ENCODE data around the gene MKNK1. TPM values are rescaled to one million over a fixed set of nuclear protein-coding genes. Genes with fewer than 3 reads are reported as not detected.

Gene MKNK1
- total and polyA plus RNA-seq, 2 donors, result 20.1 to 62.2 TPM

DNA sequence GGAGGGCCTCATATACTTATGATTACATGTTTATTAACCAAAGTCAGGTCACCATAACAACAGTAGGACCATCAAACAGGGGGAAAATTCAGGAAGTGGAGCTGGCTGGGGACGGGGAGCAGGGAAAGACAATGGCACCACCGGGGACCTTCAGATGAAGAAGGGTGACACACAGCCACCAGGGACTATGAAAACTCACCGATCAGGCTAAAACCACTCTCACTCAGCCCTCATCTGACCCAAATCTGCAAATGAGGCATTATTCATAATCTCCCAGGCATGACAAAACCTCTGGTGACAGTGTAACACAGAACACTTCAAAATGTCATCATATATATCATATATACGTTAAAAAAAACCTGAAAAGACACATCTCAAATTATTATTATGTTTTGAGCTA is 11.2 kb downstream of the MKNK1 start:
- 96% methylated on average over 4 of the region's 4 CpGs for WGBS
- no peak overlapping the region for H3K4me3 ChIP-seq (ENCODE audit: low read length in 2 of 2)

DNA sequence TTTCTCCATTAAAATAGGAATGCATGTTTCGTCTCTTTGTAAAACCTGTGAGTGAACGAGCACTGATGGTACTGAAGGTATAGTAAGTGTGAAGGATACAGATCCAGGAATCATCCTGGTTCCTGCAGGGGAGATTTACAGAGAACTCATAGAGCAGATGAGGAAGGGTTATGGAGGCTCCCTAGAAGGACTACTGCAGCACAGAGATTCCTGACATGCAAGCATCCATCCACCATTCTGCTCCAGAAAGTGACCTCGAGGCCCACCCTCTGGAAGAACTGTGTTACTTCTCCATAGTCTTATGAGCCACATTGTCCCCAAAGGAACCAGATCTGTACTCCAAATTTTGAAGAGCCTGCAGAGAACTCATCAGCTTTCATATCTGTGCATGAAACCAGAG is 14.5 kb downstream of the MKNK1 start:
- Histone ChIP-seq H3K27me3 (ENCODE audit: control insufficient read depth in 2 of 2, insufficient read depth in 1 of 2, low read length in 1 of 2) (no peaks in the 10 kb centered on the region), H3K27ac (ENCODE audit: low read depth in 1 of 2, low read length in 1 of 2) (no peak overlapping the region), H3K9me3 (ENCODE audit: control insufficient read depth in 2 of 2, insufficient read depth in 1 of 2, low read length in 1 of 2) (peaks cover 0 to 2% of the 10 kb centered on the region in 2 donors), H3K36me3 (ENCODE audit: control insufficient read depth in 2 of 2, insufficient read depth in 2 of 2, low read length in 1 of 2) (peaks cover 49 to 70% of the 10 kb centered on the region in 2 donors), H3K4me3 (ENCODE audit: low read length in 2 of 2) (no peak overlapping the region), H3K4me1 (ENCODE audit: control insufficient read depth in 2 of 2, insufficient read depth in 2 of 2, low read length in 2 of 2) (peaks cover 0 to under 1% of the 10 kb centered on the region in 2 donors)
- no peak for DNase-seq (ENCODE audit: low read depth in 6 of 9, low spot score in 9 of 9)
- 98% methylated on average over 3 of the region's 3 CpGs for WGBS

More for the DNA sequence above, 11.2 kb downstream of the MKNK1 start:
- H3K4me1 ChIP-seq (ENCODE audit: control insufficient read depth in 2 of 2, insufficient read depth in 2 of 2, low read length in 2 of 2), result peaks cover 12 to 28% of the 10 kb centered on the region in 2 donors
- peaks cover 48 to 53% of the 10 kb centered on the region in 2 donors for H3K36me3 ChIP-seq (ENCODE audit: control insufficient read depth in 2 of 2, insufficient read depth in 2 of 2, low read length in 1 of 2)
- DNase-seq (ENCODE audit: low read depth in 6 of 9, low spot score in 9 of 9), result no peak
- peaks cover 0 to 2% of the 10 kb centered on the region in 2 donors for H3K9me3 ChIP-seq (ENCODE audit: control insufficient read depth in 2 of 2, insufficient read depth in 1 of 2, low read length in 1 of 2)
- H3K27me3 ChIP-seq (ENCODE audit: control insufficient read depth in 2 of 2, insufficient read depth in 1 of 2, low read length in 1 of 2), result no peaks in the 10 kb centered on the region
- H3K27ac ChIP-seq (ENCODE audit: low read depth in 1 of 2, low read length in 1 of 2), result no peak overlapping the region

DNA sequence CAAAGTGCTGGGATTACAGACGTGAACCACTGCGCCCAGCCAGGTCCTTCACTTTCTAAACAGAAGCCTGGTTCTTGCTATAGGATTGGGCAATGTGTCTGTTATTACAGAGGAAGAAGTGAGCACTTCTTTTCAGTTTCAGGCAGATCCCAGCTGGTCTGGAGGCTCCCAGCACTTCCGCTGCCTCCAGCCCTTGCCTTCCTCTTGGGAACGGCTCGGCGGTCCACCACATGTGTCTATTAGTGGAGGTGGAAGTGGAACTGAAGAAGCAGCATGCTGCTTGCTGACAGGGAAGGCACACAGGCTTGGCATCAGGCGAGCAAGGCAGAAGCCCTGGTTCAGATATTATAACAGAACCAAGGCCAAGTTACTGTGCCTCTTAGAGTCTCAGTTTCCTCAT is 17.0 kb downstream of the MKNK1 start:
- WGBS, result 96% methylated on average over 7 of the region's 7 CpGs
- H3K27me3 ChIP-seq (ENCODE audit: control insufficient read depth in 2 of 2, insufficient read depth in 1 of 2, low read length in 1 of 2), result no peaks in the 10 kb centered on the region
- peaks cover 54 to 73% of the 10 kb centered on the region in 2 donors for H3K36me3 ChIP-seq (ENCODE audit: control insufficient read depth in 2 of 2, insufficient read depth in 2 of 2, low read length in 1 of 2)
- peaks cover 0 to 2% of the 10 kb centered on the region in 2 donors for H3K9me3 ChIP-seq (ENCODE audit: control insufficient read depth in 2 of 2, insufficient read depth in 1 of 2, low read length in 1 of 2)
- H3K27ac ChIP-seq (ENCODE audit: low read depth in 1 of 2, low read length in 1 of 2), result no peak overlapping the region
- no peaks in the 10 kb centered on the region for H3K4me1 ChIP-seq (ENCODE audit: control insufficient read depth in 2 of 2, insufficient read depth in 2 of 2, low read length in 2 of 2)
- DNase-seq (ENCODE audit: low read depth in 6 of 9, low spot score in 9 of 9), result no peak
- H3K4me3 ChIP-seq (ENCODE audit: low read length in 2 of 2), result no peak overlapping the region

DNA sequence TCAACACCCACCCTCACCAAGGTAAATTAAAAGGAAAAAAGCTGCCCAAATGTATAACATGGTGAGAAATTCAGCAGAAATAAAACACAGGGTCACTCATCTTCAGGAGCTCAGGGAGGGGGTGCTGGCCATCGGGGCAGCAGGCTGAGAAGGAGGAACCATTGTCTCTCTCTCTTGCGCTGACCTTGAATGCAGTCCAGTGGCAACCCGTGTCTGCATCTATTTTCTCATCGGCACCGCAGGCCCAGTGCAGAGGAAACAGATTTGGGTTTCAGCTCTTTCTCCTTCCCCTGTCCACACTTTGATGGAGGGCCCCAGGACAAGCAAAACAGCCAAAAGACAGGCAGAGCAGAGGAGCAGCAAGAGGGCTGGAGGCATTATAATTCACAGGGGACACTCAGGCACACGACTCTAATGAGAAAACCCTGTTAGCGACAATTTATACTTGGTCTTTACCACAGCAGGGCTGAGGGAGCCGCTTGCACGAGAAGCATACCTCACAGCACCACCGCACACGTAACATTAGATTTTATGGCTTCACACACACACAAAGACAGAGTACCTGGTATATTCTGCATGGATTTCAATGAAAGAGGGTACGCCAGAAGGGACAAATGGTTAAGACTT is 18.6 kb downstream of the MKNK1 start:
- Histone ChIP-seq H3K27me3 (ENCODE audit: control insufficient read depth in 2 of 2, insufficient read depth in 1 of 2, low read length in 1 of 2) (no peaks in the 10 kb centered on the region), H3K4me3 (ENCODE audit: low read length in 2 of 2) (no peak overlapping the region), H3K4me1 (ENCODE audit: control insufficient read depth in 2 of 2, insufficient read depth in 2 of 2, low read length in 2 of 2) (peaks cover 0 to 1% of the 10 kb centered on the region in 2 donors), H3K36me3 (ENCODE audit: control insufficient read depth in 2 of 2, insufficient read depth in 2 of 2, low read length in 1 of 2) (peaks cover 47 to 57% of the 10 kb centered on the region in 2 donors), H3K27ac (ENCODE audit: low read depth in 1 of 2, low read length in 1 of 2) (no peak overlapping the region), H3K9me3 (ENCODE audit: control insufficient read depth in 2 of 2, insufficient read depth in 1 of 2, low read length in 1 of 2) (peaks cover 0 to 2% of the 10 kb centered on the region in 2 donors)
- WGBS, result 95% methylated on average over 12 of the region's 12 CpGs
- DNase-seq (ENCODE audit: low read depth in 6 of 9, low spot score in 9 of 9), result no peak

DNA sequence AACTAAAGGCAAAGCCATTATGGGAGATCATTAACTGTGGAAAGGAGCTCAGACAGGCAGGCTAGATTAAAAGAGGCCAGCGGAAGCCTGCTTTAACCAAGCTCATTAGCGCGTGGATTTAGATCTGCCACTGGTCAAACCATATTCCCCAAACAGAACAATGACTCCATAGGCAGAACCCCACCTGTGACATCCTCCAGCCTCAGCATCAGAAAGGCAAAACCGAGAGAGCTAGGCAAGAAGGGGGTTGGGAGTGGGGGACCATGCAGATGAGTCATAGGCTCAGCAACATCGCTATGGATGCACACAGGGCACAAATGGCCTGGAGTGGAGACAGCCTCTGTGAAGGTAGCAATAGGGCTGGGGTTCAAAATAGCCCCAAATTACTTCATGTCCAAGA is 20.6 kb downstream of the MKNK1 start:
- WGBS, result 98% methylated on average over 5 of the region's 5 CpGs
- H3K36me3 ChIP-seq (ENCODE audit: control insufficient read depth in 2 of 2, insufficient read depth in 2 of 2, low read length in 1 of 2), result peaks cover 51% of the 10 kb centered on the region in 2 donors

DNA sequence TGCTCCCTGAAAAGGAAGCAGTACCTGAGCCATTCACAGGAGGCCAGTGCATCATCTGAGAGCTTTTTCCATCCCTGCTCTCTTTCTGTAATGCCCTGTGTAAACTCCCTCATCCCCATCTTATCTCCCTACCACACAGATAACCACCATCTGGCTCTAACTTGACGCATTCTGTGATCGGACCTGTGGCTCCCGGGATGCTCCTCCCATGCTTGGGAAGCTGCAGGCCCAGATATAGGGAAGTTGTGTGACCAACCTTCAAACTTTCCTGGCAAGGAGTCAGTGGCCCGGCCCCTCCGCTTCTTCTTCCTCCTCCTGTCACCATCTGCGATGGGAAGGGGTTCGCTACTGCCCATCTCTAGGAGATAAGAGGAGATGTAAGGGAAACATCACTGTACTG is 21.1 kb downstream of the MKNK1 start:
- 96% methylated on average over 7 of the region's 7 CpGs for WGBS
- H3K4me3 ChIP-seq (ENCODE audit: low read length in 2 of 2), result no peak overlapping the region
- H3K36me3 ChIP-seq (ENCODE audit: control insufficient read depth in 2 of 2, insufficient read depth in 2 of 2, low read length in 1 of 2), result peaks cover 53 to 55% of the 10 kb centered on the region in 2 donors
- no peaks in the 10 kb centered on the region for H3K9me3 ChIP-seq (ENCODE audit: control insufficient read depth in 2 of 2, insufficient read depth in 1 of 2, low read length in 1 of 2)
- H3K4me1 ChIP-seq (ENCODE audit: control insufficient read depth in 2 of 2, insufficient read depth in 2 of 2, low read length in 2 of 2), result peaks cover 0 to 3% of the 10 kb centered on the region in 2 donors
- H3K27ac ChIP-seq (ENCODE audit: low read depth in 1 of 2, low read length in 1 of 2), result no peak overlapping the region
- H3K27me3 ChIP-seq (ENCODE audit: control insufficient read depth in 2 of 2, insufficient read depth in 1 of 2, low read length in 1 of 2), result no peaks in the 10 kb centered on the region
- DNase-seq (ENCODE audit: low read depth in 6 of 9, low spot score in 9 of 9), result no peak

More for the DNA sequence above, 20.6 kb downstream of the MKNK1 start:
- Histone ChIP-seq H3K4me3 (ENCODE audit: low read length in 2 of 2) (no peak overlapping the region), H3K9me3 (ENCODE audit: control insufficient read depth in 2 of 2, insufficient read depth in 1 of 2, low read length in 1 of 2) (no peaks in the 10 kb centered on the region), H3K27ac (ENCODE audit: low read depth in 1 of 2, low read length in 1 of 2) (no peak overlapping the region), H3K4me1 (ENCODE audit: control insufficient read depth in 2 of 2, insufficient read depth in 2 of 2, low read length in 2 of 2) (peaks cover 0 to 3% of the 10 kb centered on the region in 2 donors), H3K27me3 (ENCODE audit: control insufficient read depth in 2 of 2, insufficient read depth in 1 of 2, low read length in 1 of 2) (no peaks in the 10 kb centered on the region)
- no peak for DNase-seq (ENCODE audit: low read depth in 6 of 9, low spot score in 9 of 9)

DNA sequence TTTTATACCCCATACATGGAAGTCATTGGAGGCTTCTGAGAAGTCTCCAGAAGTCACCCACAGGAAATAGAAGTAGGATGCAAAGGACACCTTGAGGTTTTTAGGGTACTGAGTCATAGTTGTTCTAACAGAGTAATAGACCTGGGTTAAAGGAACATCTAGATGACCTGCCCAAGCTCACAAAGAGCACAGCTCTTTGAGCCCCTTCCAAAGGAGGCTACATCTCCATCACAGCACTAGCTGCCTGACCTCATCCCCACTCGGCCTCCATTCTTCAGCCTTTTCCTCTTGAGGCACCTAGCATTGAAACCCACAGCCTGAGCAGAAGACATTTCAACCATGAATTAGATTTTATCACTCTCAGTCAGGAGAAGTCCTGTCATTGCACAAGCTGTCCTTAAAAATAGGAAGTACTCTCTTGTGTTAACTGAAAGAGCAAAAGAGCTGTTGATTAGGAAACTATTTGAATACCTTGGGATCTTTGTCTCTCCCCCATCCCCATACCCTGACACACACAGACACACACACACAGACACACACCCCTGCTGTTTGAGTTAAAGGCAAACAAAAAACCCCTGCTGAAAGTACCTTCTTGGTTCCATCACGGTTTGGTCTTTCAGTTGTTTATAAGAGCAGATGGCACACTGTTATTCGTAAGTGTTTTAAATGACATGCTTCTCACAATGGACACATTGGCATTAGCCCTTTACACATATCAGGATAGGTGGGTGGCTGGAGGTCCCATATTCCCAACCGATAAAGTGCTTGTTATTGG is 22.2 kb downstream of the MKNK1 start:
- peaks cover 56 to 60% of the 10 kb centered on the region in 2 donors for H3K36me3 ChIP-seq (ENCODE audit: control insufficient read depth in 2 of 2, insufficient read depth in 2 of 2, low read length in 1 of 2)
- no peak overlapping the region for H3K4me3 ChIP-seq (ENCODE audit: low read length in 2 of 2)
- H3K27ac ChIP-seq (ENCODE audit: low read depth in 1 of 2, low read length in 1 of 2), result no peak overlapping the region
- no peak for DNase-seq (ENCODE audit: low read depth in 6 of 9, low spot score in 9 of 9)
- no peaks in the 10 kb centered on the region for H3K9me3 ChIP-seq (ENCODE audit: control insufficient read depth in 2 of 2, insufficient read depth in 1 of 2, low read length in 1 of 2)
- H3K4me1 ChIP-seq (ENCODE audit: control insufficient read depth in 2 of 2, insufficient read depth in 2 of 2, low read length in 2 of 2), result peaks cover 0 to 3% of the 10 kb centered on the region in 2 donors
- H3K27me3 ChIP-seq (ENCODE audit: control insufficient read depth in 2 of 2, insufficient read depth in 1 of 2, low read length in 1 of 2), result no peaks in the 10 kb centered on the region
- 78% methylated on average over 4 of the region's 4 CpGs for WGBS

DNA sequence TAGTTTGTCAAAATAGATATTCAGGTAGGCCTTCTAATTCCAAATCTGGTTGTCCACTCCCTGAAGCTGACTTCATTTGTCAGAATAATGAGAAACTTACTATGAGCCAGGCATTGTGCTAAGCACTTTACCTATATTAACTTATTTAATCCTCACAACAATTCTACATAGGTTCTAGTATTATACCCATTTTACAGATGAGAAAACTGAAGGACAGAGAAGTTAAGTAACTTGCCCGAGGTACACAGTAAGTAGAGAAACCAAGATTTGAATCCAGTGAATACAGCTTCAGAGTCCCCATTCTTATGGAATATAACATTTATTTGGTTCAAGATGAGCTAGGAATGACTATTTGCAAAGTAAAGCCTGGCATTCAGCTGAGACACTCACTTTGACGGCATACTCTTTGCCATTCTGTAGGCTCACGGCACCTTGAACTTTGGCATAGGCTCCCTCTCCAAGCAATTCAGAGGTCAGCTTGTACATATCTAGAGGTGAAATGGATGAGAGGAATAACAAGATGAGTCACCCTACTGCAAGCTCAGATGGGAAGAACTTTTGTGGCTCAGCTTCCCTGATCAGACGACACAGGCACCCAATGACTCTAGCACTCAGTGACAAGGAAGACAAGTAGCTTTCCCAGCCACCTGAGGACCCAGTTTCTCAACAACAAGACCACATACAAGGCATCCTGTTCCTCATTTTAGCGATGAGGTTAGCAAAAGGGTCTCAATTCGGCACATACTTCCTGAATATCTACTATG is 23.7 kb downstream of the MKNK1 start:
- H3K4me3 ChIP-seq (ENCODE audit: low read length in 2 of 2), result no peak overlapping the region
- no peaks in the 10 kb centered on the region for H3K27me3 ChIP-seq (ENCODE audit: control insufficient read depth in 2 of 2, insufficient read depth in 1 of 2, low read length in 1 of 2)
- H3K27ac ChIP-seq (ENCODE audit: low read depth in 1 of 2, low read length in 1 of 2), result no peak overlapping the region
- peak in 1 of 9 donors; percentile 18 for DNase-seq (ENCODE audit: low read depth in 6 of 9, low spot score in 9 of 9)
- H3K9me3 ChIP-seq (ENCODE audit: control insufficient read depth in 2 of 2, insufficient read depth in 1 of 2, low read length in 1 of 2), result no peaks in the 10 kb centered on the region
- 58% methylated on average over 6 of the region's 6 CpGs for WGBS
- peaks cover 0 to 3% of the 10 kb centered on the region in 2 donors for H3K4me1 ChIP-seq (ENCODE audit: control insufficient read depth in 2 of 2, insufficient read depth in 2 of 2, low read length in 2 of 2)
- peaks cover 55 to 67% of the 10 kb centered on the region in 2 donors for H3K36me3 ChIP-seq (ENCODE audit: control insufficient read depth in 2 of 2, insufficient read depth in 2 of 2, low read length in 1 of 2)

DNA sequence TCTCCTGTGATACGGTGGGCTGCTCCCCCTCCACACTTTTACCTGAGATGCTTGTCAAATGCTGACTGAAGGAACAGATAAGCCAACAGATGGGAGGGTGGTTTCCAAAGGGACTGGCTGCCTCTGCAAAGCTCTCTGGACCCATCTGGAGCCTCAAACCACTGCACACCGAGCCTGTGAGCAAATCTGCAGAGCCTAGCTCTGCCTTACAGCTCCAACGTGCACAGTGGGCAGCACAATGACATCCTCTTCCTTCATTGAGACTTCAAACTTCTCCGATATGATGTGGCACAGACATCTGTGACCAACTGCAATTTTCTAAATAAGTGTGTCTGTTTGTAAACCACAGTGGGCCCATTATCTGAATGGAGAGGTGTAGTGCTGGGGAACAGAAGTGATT is 26.4 kb downstream of the MKNK1 start:
- no peak overlapping the region for H3K4me3 ChIP-seq (ENCODE audit: low read length in 2 of 2)
- H3K27ac ChIP-seq (ENCODE audit: low read depth in 1 of 2, low read length in 1 of 2), result no peak overlapping the region
- WGBS, result 94% methylated on average over 4 of the region's 4 CpGs
- peaks cover 0 to 3% of the 10 kb centered on the region in 2 donors for H3K4me1 ChIP-seq (ENCODE audit: control insufficient read depth in 2 of 2, insufficient read depth in 2 of 2, low read length in 2 of 2)
- no peaks in the 10 kb centered on the region for H3K9me3 ChIP-seq (ENCODE audit: control insufficient read depth in 2 of 2, insufficient read depth in 1 of 2, low read length in 1 of 2)
- H3K36me3 ChIP-seq (ENCODE audit: control insufficient read depth in 2 of 2, insufficient read depth in 2 of 2, low read length in 1 of 2), result peaks cover 50 to 60% of the 10 kb centered on the region in 2 donors
- H3K27me3 ChIP-seq (ENCODE audit: control insufficient read depth in 2 of 2, insufficient read depth in 1 of 2, low read length in 1 of 2), result no peaks in the 10 kb centered on the region
- DNase-seq (ENCODE audit: low read depth in 6 of 9, low spot score in 9 of 9), result no peak
